PC-9 (cell line): ENCODE measurements around the gene SLC6A4.

ENCODE experiments used
- CTCF ChIP-seq: fragments of 200-600 bp; sonication (generic); conservative IDR thresholded peaks from 2 replicates; pipeline ENCODE4 v1.6.1; 2017; ENCODE audit warnings: mixed run types, antibody characterized with exemption, mild to moderate bottlenecking, moderate library complexity
- EZH2 ChIP-seq: fragments of 200-600 bp; sonication (generic); IDR thresholded peaks from 2 replicates; pipeline ENCODE4 v1.8.0; 2017; ENCODE audit warnings: antibody characterized with exemption, low read depth

GRCh38 chr17:30212750-30213149 lies 22.7 kb downstream of the SLC6A4 start:
- TF ChIP-seq CTCF (no peak), EZH2 (no peak)
